Measurements from ENCODE around the gene TMEM132D. TPM values are rescaled to one million over a fixed set of nuclear protein-coding genes. Genes with fewer than 3 reads are reported as not detected.

TMEM132D gene
- total RNA-seq, 4 donors from 2014 or later: 0.15 to 0.94 TPM; not detected in 2

- TF ChIP-seq POLR2AphosphoS5 (IDR thresholded peaks at IDR 0.05): no peak
- no peak for TF ChIP-seq POLR2A (IDR thresholded peaks at IDR 0.05)
- TF ChIP-seq EP300 (IDR thresholded peaks at IDR 0.05): no peak
- TF ChIP-seq CTCF (IDR thresholded peaks at IDR 0.05): no peak
- Histone ChIP-seq H3K9me3 (no peaks in the 10 kb centered on the region), H3K4me1 (no peaks in the 10 kb centered on the region), H3K36me3 (no peaks in the 10 kb centered on the region), H3K27me3 (peaks cover 36% of the 10 kb centered on the region), H3K27ac (no peak overlapping the region), H3K4me3 (no peak overlapping the region)
- WGBS, 2 donors (ENCODE audit: low coverage in 1 of 2): 81 to 86% methylated on average over 4 to 6 of the region's 9 CpGs
- ATAC-seq: no peak
These were observed 187.0 kb downstream of the TMEM132D start for GRCh38 chr12:129716825-129717224.

GRCh38 chr12:129706716-129707115 is 197.1 kb downstream of the TMEM132D start:
- 63 to 82% methylated on average over 2 of the region's 2 CpGs for WGBS, 2 donors (ENCODE audit: low coverage in 1 of 2)

GRCh38 chr12:129704232-129704830 is 199.5 kb downstream of the TMEM132D start:
- Histone ChIP-seq H3K4me1 (no peaks in the 10 kb centered on the region), H3K9me3 (peaks cover 0 to 16% (median 0%) of the 10 kb centered on the region in 3 donors), H3K27ac (no peak overlapping the region), H3K36me3 (no peaks in the 10 kb centered on the region), H3K27me3 (peaks cover 5% of the 10 kb centered on the region), H3K4me3 (no peak overlapping the region)
- ATAC-seq: no peak
- 26 to 41% methylated on average over 2 to 6 of the region's 11 CpGs for WGBS, 2 donors (ENCODE audit: low coverage in 1 of 2)
- TF ChIP-seq POLR2AphosphoS5 (IDR thresholded peaks at IDR 0.05) (no peak), POLR2A (IDR thresholded peaks at IDR 0.05) (no peak), EP300 (IDR thresholded peaks at IDR 0.05) (no peak), CTCF (IDR thresholded peaks at IDR 0.05) (no peak)

More at GRCh38 chr12:129706716-129707115, 197.1 kb downstream of the TMEM132D start:
- Histone ChIP-seq H3K4me1 (no peaks in the 10 kb centered on the region), H3K27me3 (peaks cover 5% of the 10 kb centered on the region), H3K9me3 (peaks cover 0 to 16% (median 0%) of the 10 kb centered on the region in 3 donors), H3K4me3 (no peak overlapping the region), H3K27ac (no peak overlapping the region), H3K36me3 (no peaks in the 10 kb centered on the region)
- no peak for ATAC-seq
- TF ChIP-seq EP300 (IDR thresholded peaks at IDR 0.05) (no peak), POLR2A (IDR thresholded peaks at IDR 0.05) (no peak), CTCF (IDR thresholded peaks at IDR 0.05) (no peak), POLR2AphosphoS5 (IDR thresholded peaks at IDR 0.05) (no peak)

- no peak overlapping the region for H3K27ac ChIP-seq
- H3K27me3 ChIP-seq: peaks cover 5% of the 10 kb centered on the region
- no peak for ATAC-seq
- no peak overlapping the region for H3K4me3 ChIP-seq
- no peak for TF ChIP-seq CTCF (IDR thresholded peaks at IDR 0.05)
- TF ChIP-seq EP300 (IDR thresholded peaks at IDR 0.05): no peak
- no peak for TF ChIP-seq POLR2A (IDR thresholded peaks at IDR 0.05)
- no peak for TF ChIP-seq POLR2AphosphoS5 (IDR thresholded peaks at IDR 0.05)
- H3K9me3 ChIP-seq: peaks cover 0 to 5% (median 0%) of the 10 kb centered on the region in 3 donors
- H3K36me3 ChIP-seq: no peaks in the 10 kb centered on the region
- peaks cover 0 to 10% (median 0%) of the 10 kb centered on the region in 3 donors for H3K4me1 ChIP-seq
- 53 to 64% methylated on average over 2 of the region's 9 CpGs for WGBS, 2 donors (ENCODE audit: low coverage in 1 of 2)
These were observed 202.2 kb downstream of the TMEM132D start for GRCh38 chr12:129701631-129702101.

GRCh38 chr12:129700036-129700435 is 203.8 kb downstream of the TMEM132D start:
- Histone ChIP-seq H3K36me3 (no peaks in the 10 kb centered on the region), H3K4me1 (peaks cover 0 to 15% (median 0%) of the 10 kb centered on the region in 3 donors), H3K9me3 (peaks cover 0 to 5% (median 0%) of the 10 kb centered on the region in 3 donors), H3K27ac (no peak overlapping the region), H3K27me3 (peaks cover 5% of the 10 kb centered on the region), H3K4me3 (no peak overlapping the region)
- ATAC-seq: no peak
- 100% methylated on average over 1 of the region's 22 CpGs; no CpG with 5 or more reads in 1 of the 2 donors for WGBS, 2 donors (ENCODE audit: low coverage in 1 of 2)
- TF ChIP-seq POLR2A (IDR thresholded peaks at IDR 0.05): no peak
- no peak for TF ChIP-seq POLR2AphosphoS5 (IDR thresholded peaks at IDR 0.05)
- TF ChIP-seq CTCF (IDR thresholded peaks at IDR 0.05): no peak
- no peak for TF ChIP-seq EP300 (IDR thresholded peaks at IDR 0.05)

Data from gastroesophageal sphincter (tissue), 4 donors.